Putamen (tissue), 1 donor: ENCODE data around the gene KSR2.
"Not testable (repeated sequence)": the region's sequence is repeated elsewhere in the genome, so short reads cannot be mapped to it uniquely, and the experiment has no call there.

Experiments used
- DNase-seq: peaks from one replicate; pipeline ENCODE4 v3.0.0-alpha.2; 2016; ENCODE audit warnings: low spot score

KSR2 gene

GRCh38 chr12:117857632-117858612 is 110.9 kb downstream of the KSR2 start:
- no peak for DNase-seq

- not testable (repeated sequence) for DNase-seq
Observed at GRCh38 chr12:117857139-117857538, 111.7 kb downstream of the KSR2 start.

GRCh38 chr12:117855165-117855564 is 113.6 kb downstream of the KSR2 start:
- no peak for DNase-seq

GRCh38 chr12:117854339-117855012 is 114.3 kb downstream of the KSR2 start:
- DNase-seq: no peak

GRCh38 chr12:117853600-117853999 is 115.2 kb downstream of the KSR2 start:
- DNase-seq: no peak

- no peak for DNase-seq
Observed at GRCh38 chr12:117850048-117850447, 118.7 kb downstream of the KSR2 start.

- no peak for DNase-seq
Observed at GRCh38 chr12:117847371-117847770, 121.4 kb downstream of the KSR2 start.

- DNase-seq: no peak
Observed at GRCh38 chr12:117845271-117845904, 123.4 kb downstream of the KSR2 start.

GRCh38 chr12:117844114-117844830 is 124.5 kb downstream of the KSR2 start:
- DNase-seq: no peak

GRCh38 chr12:117842630-117843029 is 126.2 kb downstream of the KSR2 start:
- no peak for DNase-seq

- DNase-seq: no peak
Observed at GRCh38 chr12:117842220-117842619, 126.6 kb downstream of the KSR2 start.

GRCh38 chr12:117837737-117838050 is 131.1 kb downstream of the KSR2 start:
- no peak for DNase-seq

- peak; percentile 67 for DNase-seq
Observed at GRCh38 chr12:117836999-117837736, 131.6 kb downstream of the KSR2 start.

- DNase-seq: no peak
Observed at GRCh38 chr12:117836476-117836875, 132.3 kb downstream of the KSR2 start.

GRCh38 chr12:117835156-117835555 is 133.6 kb downstream of the KSR2 start:
- DNase-seq: no peak

- no peak for DNase-seq
Observed at GRCh38 chr12:117832459-117833457, 136.0 kb downstream of the KSR2 start.

GRCh38 chr12:117830471-117830870 is 138.3 kb downstream of the KSR2 start:
- DNase-seq: no peak

GRCh38 chr12:117829108-117829507 is 139.7 kb downstream of the KSR2 start:
- no peak for DNase-seq

- no peak for DNase-seq
Observed at GRCh38 chr12:117827660-117828059, 141.1 kb downstream of the KSR2 start.

GRCh38 chr12:117825827-117826226 is 143.0 kb downstream of the KSR2 start:
- no peak for DNase-seq
